Activated CD4-positive, alpha-beta T cell treated with anti-CD3 and anti-CD28 coated beads, Interleukin-2, amount 50 U/mL, for 16 hours (primary cell): ENCODE measurements around the gene TMEM134.
A peak's percentile ranks its signal among the peaks of the same experiment; 100 is the strongest.

Experiments
- DNase-seq: peaks from one replicate; pipeline ENCODE4 v3.0.0-alpha.2; 2020

Gene TMEM134

GRCh38 chr11:67455054-67455453, 14.0 kb downstream of the TMEM134 start, which contains the start of gene CABP4:
CABP4 (plus strand) TSS chr11:67455354; CDS start chr11:67455424, 70 bp downstream.
- DNase-seq: no peak

GRCh38 chr11:67453816-67454732, 15.0 kb downstream of the TMEM134 start:
- no peak for DNase-seq

- no peak for DNase-seq
These were observed 16.7 kb downstream of the TMEM134 start, which contains the start of gene GPR152 for GRCh38 chr11:67452141-67452952. GPR152 (minus strand) TSS chr11:67452729; CDS start chr11:67452724, 5 bp downstream.

- DNase-seq: no peak
These were observed 17.4 kb downstream of the TMEM134 start for GRCh38 chr11:67451658-67451976.

- no peak for DNase-seq
These were observed 18.0 kb downstream of the TMEM134 start for GRCh38 chr11:67450796-67451657.

- DNase-seq: no peak
These were observed 19.8 kb downstream of the TMEM134 start for GRCh38 chr11:67449116-67449844.

GRCh38 chr11:67448220-67448609, 20.8 kb downstream of the TMEM134 start:
- DNase-seq: no peak

- no peak for DNase-seq
These were observed 23.5 kb downstream of the TMEM134 start for GRCh38 chr11:67445515-67445914.

GRCh38 chr11:67442504-67443404, 26.3 kb downstream of the TMEM134 start:
- no peak for DNase-seq

- DNase-seq: no peak
These were observed 27.2 kb downstream of the TMEM134 start for GRCh38 chr11:67441731-67442351.

- no peak for DNase-seq
These were observed 27.9 kb downstream of the TMEM134 start for GRCh38 chr11:67441098-67441563.

- DNase-seq: no peak
These were observed 28.6 kb downstream of the TMEM134 start for GRCh38 chr11:67440229-67441097.

- DNase-seq: no peak
These were observed 29.5 kb downstream of the TMEM134 start for GRCh38 chr11:67439321-67440228.

- DNase-seq: peak; percentile 90
These were observed 30.7 kb downstream of the TMEM134 start for GRCh38 chr11:67438158-67438902.

- DNase-seq: no peak
These were observed 31.3 kb downstream of the TMEM134 start for GRCh38 chr11:67437809-67438157.

GRCh38 chr11:67437082-67437808, 31.8 kb downstream of the TMEM134 start, which contains the start of gene PTPRCAP:
PTPRCAP (minus strand) TSS chr11:67437682; CDS start chr11:67437619, 63 bp downstream.
- DNase-seq: peak; percentile 80
